Measurements from ENCODE around the gene AIFM2. TPM values are rescaled to one million over a fixed set of nuclear protein-coding genes. Genes with fewer than 3 reads are reported as not detected.
"Not testable (repeated sequence)": the region's sequence is repeated elsewhere in the genome, so short reads cannot be mapped to it uniquely, and the experiment has no call there.

Gene AIFM2
- 1 to 10 TPM; 2.1 to 3.0 TPM for total RNA-seq
- 6.7 to 11.5 reads per million in 2 donors for total RNA-seq

DNA sequence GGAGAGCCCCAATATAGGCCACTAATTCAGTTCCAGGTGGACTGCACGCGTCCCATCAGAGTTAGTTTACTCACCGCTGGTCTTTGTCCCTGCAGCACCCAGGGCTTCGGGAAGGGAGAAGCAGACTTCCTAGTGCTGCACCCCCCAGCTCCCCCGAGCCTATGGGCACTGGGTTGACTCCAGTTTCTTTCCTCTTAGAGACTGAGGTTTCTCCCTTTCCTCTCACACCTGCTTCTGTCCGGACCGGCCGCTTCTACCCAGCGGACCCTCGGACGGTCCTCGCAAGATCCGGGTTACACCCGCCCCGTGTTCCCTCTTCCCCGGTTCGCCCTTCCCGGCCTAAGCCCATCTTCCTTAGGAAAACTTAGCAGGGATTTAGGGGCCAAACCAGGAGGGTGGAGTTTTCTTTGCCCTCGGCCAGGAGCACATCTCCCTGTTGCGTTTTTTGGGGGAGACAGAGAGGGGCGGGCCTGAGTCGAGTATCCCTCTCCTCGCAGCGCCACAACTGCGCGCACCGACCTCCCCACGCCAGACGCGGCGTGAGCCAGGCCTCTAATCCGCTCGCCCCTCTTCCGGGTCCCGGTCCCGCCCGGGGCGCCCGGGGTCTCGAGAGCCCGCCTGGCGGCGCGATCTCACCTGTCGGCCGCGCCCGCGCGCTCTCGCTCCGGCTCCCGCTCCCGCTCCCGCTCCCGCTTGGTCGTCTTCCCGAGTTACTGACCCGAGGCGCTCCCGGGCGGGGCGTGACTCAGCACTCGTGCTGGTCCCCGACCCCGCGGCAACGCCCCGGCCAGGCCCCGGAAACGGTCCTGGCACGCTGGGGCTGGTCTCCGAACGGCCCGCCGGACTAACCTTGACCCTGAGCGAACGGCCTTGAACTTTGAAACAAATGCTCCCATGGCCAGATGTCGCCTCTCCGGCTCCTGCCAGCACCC, at the start of gene AIFM2:
Gene AIFM2, minus strand, starts transcription at position 728 of the 932 bp plus-strand sequence. CDS start 8,741 bp downstream, outside the sequence.
- H3K27ac Mint-ChIP-seq, result peak within 1 kb of the TSS; percentile 86
- H3K36me3 Mint-ChIP-seq (ENCODE audit: low read depth), result peaks cover 5% of the 10 kb centered on the region

GRCh38 chr10:70179209-70179608, 46.6 kb upstream of the AIFM2 start:
- DNase-seq; H3K4me1 Mint-ChIP-seq; H3K4me3 Mint-ChIP-seq; H3K36me3 Mint-ChIP-seq (ENCODE audit: low read depth); H3K9me3 ChIP-seq (ENCODE audit: control insufficient read depth, low read length, poor library complexity, severe bottlenecking); ATAC-seq; H3K27ac Mint-ChIP-seq: not testable (repeated sequence)
- peaks cover 17% of the 10 kb centered on the region for H3K27me3 Mint-ChIP-seq

More for the DNA sequence above, at the start of gene AIFM2:
- no peaks in the 10 kb centered on the region for H3K9me3 ChIP-seq (ENCODE audit: control insufficient read depth, low read length, poor library complexity, severe bottlenecking)
- Mint-ChIP-seq H3K27me3 (no peaks in the 10 kb centered on the region), H3K4me1 (peaks cover 9% of the 10 kb centered on the region), H3K4me3 (peak within 1 kb of the TSS; percentile 90)
- ATAC-seq, result peak; percentile 72
- DNase-seq, result peak in 2 of 3 donors; percentile 15 to 23

DNA sequence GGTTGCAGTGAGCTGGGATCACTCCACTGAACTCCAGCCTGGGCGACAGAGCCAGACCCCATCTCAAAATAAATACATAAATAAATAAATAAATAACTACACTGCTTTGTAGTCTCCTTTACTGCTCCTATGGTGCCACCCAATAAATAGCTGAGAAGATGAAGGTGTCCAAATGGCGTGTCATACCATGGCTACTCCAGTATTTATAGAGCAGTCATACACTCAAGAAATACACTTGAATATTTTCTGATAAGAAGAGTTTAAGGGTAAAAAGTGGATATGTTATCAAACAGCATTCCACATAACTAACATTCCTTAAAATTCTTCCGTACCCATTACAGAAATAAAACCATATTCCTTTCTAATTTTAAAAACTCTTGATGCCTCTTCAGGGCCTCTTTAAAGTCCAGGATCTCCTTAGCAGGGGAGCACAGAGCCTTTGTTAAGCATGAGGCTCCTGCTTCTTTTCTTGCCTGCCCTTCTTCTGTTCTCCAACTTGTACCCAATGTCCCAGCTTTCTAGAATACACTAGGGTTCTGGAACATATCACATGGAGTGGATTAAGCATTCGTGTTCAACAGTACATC, 45.6 kb upstream of the AIFM2 start:
- Mint-ChIP-seq H3K27me3 (peaks cover 16% of the 10 kb centered on the region), H3K36me3 (ENCODE audit: low read depth) (no peaks in the 10 kb centered on the region), H3K4me3 (no peak overlapping the region), H3K4me1 (peaks cover 12% of the 10 kb centered on the region), H3K27ac (no peak overlapping the region)
- no peaks in the 10 kb centered on the region for H3K9me3 ChIP-seq (ENCODE audit: control insufficient read depth, low read length, poor library complexity, severe bottlenecking)
- ATAC-seq (no peak), DNase-seq (no peak)

DNA sequence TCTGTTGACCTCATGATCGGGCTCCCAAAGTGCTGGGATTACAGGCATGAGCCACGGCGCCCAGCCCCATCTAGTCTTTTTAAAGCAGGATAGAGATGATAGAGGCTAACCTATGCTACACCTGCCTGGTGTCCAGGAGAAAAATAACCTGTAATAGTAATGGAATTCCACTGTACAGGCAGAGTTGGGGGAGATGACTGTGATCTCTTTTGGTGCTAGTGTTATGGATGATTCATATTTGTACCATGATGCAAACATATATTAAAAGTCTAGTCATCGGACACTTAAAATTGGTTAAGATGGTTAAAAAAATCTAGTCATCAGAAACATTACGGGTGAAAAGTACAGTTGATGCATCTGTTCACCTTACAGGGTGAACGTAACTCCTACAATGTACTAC, 43.8 kb upstream of the AIFM2 start:
- Mint-ChIP-seq H3K4me3 (no peak overlapping the region), H3K27me3 (peaks cover 11% of the 10 kb centered on the region), H3K27ac (no peak overlapping the region), H3K4me1 (peaks cover 15% of the 10 kb centered on the region), H3K36me3 (ENCODE audit: low read depth) (no peaks in the 10 kb centered on the region)
- DNase-seq (no peak), ATAC-seq (no peak)
- no peaks in the 10 kb centered on the region for H3K9me3 ChIP-seq (ENCODE audit: control insufficient read depth, low read length, poor library complexity, severe bottlenecking)

- no peak overlapping the region for H3K27ac Mint-ChIP-seq
- H3K36me3 Mint-ChIP-seq (ENCODE audit: low read depth), result no peaks in the 10 kb centered on the region
- H3K4me1 Mint-ChIP-seq, result peaks cover 15% of the 10 kb centered on the region
- no peak overlapping the region for H3K4me3 Mint-ChIP-seq
- DNase-seq (no peak), ATAC-seq (no peak)
- peaks cover 5% of the 10 kb centered on the region for H3K27me3 Mint-ChIP-seq
- H3K9me3 ChIP-seq (ENCODE audit: control insufficient read depth, low read length, poor library complexity, severe bottlenecking), result no peaks in the 10 kb centered on the region
These were observed 42.9 kb upstream of the AIFM2 start for GRCh38 chr10:70175516-70175915.

DNA sequence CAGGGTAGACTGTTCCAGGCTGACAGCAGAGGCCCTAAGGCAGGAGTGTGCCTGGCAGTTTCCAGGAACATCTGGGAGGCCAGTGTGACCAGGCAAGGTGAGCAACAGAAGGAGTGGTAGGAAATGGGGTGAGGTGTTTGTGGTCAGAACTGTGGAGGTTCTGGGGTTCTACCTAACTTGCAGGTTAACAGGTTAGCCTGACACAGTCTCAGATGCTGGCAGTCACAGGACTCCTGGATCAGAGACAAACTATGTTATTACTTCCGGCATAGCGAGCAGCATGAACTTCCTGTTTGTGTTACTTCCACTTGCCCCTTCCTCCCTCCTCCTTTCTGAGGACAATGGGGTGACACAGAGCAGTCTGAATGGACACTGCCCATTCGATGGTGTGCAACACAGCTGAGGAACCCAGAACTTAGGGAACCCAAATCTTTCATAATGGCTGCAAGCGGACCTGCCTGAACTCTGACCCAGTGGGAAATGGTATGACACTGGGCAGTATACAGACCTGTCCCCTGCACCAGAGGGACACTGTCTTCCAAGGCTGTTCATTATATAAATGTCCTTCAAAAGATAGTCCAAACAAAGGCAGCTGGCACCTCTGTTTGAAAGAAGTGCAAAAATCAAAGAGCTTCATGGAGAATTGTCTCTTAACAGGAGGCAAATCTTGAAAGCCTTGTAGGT, 41.6 kb upstream of the AIFM2 start:
- Mint-ChIP-seq H3K4me1 (peaks cover 19% of the 10 kb centered on the region), H3K4me3 (peak overlapping the region; percentile 73), H3K36me3 (ENCODE audit: low read depth) (no peaks in the 10 kb centered on the region), H3K27ac (peak overlapping the region; percentile 63), H3K27me3 (no peaks in the 10 kb centered on the region)
- H3K9me3 ChIP-seq (ENCODE audit: control insufficient read depth, low read length, poor library complexity, severe bottlenecking), result no peaks in the 10 kb centered on the region
- DNase-seq, result no peak
- ATAC-seq, result peak; percentile 8

DNA sequence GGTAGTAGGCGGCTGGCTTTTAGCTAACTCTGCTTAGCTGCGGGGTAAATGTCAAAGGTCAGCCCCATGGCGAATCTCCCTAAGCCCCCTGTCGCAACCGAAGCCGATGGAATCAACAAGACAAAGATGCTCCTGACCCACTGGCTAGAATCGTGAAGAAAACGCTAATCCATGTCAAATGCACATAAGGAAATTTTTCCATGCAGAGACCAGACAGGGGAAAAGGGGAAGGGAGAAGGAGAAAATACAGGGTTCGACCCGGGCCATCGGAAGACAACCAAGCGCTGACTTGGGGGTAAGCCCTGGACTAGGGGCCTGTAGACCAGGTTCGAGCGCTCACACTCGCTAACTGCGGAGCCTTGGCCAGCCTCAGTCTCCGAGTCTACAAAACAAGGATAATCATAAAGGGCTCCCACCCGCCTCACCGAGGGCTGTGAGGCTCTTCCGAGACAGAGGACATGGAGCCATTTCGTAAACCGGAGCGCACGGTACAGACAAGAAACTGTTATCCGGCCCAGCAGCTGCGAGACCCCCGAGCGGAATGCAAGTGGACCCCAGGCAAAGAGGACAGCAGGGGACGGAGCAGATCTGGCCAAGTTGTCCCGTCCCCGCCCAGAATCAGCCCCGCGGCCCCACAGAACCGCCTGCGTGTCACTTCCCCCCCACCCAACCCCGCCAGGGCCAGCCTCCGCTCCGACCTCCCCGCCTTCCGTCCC, 37.2 kb upstream of the AIFM2 start:
- no peaks in the 10 kb centered on the region for H3K9me3 ChIP-seq (ENCODE audit: control insufficient read depth, low read length, poor library complexity, severe bottlenecking)
- ATAC-seq (peak; percentile 27), DNase-seq (no peak)
- H3K27me3 Mint-ChIP-seq, result no peaks in the 10 kb centered on the region
- peak overlapping the region; percentile 96 for H3K4me3 Mint-ChIP-seq
- peaks cover 2% of the 10 kb centered on the region for H3K36me3 Mint-ChIP-seq (ENCODE audit: low read depth)
- H3K4me1 Mint-ChIP-seq, result peaks cover 38% of the 10 kb centered on the region
- H3K27ac Mint-ChIP-seq, result peak overlapping the region; percentile 97

DNA sequence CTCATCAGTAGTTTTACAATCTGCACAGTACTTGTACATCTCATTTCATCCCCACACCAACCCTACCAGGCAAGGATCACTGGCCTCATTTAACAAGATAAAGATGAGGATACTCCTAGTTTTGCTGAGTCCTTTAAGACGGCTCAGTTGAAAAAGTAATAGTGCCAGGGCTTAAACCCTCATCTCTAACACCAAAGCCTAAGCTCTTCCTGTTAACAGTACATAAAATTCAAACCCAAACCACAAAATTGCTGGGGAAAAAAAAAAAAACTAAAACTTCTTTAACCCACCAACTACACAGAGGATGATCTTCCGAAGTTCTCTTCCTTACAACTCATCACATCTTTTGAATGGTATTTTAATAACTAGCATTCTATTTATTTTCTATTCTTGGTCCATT, 36.4 kb upstream of the AIFM2 start:
- H3K27ac Mint-ChIP-seq, result peak overlapping the region; percentile 97
- no peaks in the 10 kb centered on the region for H3K27me3 Mint-ChIP-seq
- peak overlapping the region; percentile 96 for H3K4me3 Mint-ChIP-seq
- H3K36me3 Mint-ChIP-seq (ENCODE audit: low read depth), result peaks cover 2% of the 10 kb centered on the region
- H3K9me3 ChIP-seq (ENCODE audit: control insufficient read depth, low read length, poor library complexity, severe bottlenecking), result no peaks in the 10 kb centered on the region
- DNase-seq (no peak), ATAC-seq (peak; percentile 20)
- H3K4me1 Mint-ChIP-seq, result peaks cover 37% of the 10 kb centered on the region

GRCh38 chr10:70167246-70167645, 34.6 kb upstream of the AIFM2 start:
- Mint-ChIP-seq H3K27me3 (no peaks in the 10 kb centered on the region), H3K4me1 (peaks cover 45% of the 10 kb centered on the region), H3K27ac (no peak overlapping the region), H3K36me3 (ENCODE audit: low read depth) (peaks cover 2% of the 10 kb centered on the region), H3K4me3 (peak overlapping the region; percentile 58)
- no peak for ATAC-seq
- no peaks in the 10 kb centered on the region for H3K9me3 ChIP-seq (ENCODE audit: control insufficient read depth, low read length, poor library complexity, severe bottlenecking)
- DNase-seq, result no peak

DNA sequence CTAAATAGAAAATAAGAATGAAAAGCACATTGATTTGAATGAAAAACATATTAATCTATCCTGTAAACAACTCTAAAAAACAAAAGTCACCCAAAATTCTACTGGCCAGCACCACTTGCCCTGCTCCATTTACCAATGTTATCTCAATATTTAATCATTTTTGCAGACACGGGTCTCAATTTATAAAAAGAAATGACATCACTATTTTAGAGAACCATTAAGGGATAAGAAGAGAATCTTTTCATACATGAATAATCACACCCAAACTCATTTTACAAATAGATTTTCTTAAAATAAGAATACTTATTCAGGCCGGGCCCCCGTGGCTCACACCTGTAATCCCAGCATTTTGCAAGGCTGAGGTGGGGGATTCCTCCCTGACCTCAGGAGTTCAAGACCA, 33.8 kb upstream of the AIFM2 start:
- H3K4me3 Mint-ChIP-seq, result no peak overlapping the region

DNA sequence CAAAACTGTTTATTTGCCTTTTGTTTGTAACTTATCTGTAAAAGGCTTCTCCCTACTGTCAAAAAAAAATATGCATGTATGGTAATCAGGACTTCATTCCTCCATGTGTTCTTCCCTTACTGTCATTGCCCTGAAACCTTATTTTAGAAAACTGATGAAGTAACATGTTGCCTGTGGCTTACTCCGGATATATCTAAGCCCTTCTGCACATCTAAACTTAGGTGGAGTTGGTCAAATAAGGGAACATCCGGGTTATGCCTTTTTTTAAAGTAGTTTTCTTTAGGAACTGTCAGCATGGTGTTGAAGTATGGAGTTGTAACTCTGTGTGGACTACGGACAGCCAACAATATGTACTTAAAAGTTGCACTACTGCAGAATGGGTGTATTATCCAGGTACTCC, 31.5 kb upstream of the AIFM2 start:
- DNase-seq, result no peak
- no peaks in the 10 kb centered on the region for H3K9me3 ChIP-seq (ENCODE audit: control insufficient read depth, low read length, poor library complexity, severe bottlenecking)
- H3K27ac Mint-ChIP-seq, result no peak overlapping the region
- ATAC-seq, result no peak
- no peaks in the 10 kb centered on the region for H3K27me3 Mint-ChIP-seq
- H3K36me3 Mint-ChIP-seq (ENCODE audit: low read depth), result peaks cover 2% of the 10 kb centered on the region
- peaks cover 48% of the 10 kb centered on the region for H3K4me1 Mint-ChIP-seq
- H3K4me3 Mint-ChIP-seq, result no peak overlapping the region

More for the DNA sequence above, 33.8 kb upstream of the AIFM2 start:
- ATAC-seq (no peak), DNase-seq (no peak)
- no peak overlapping the region for H3K27ac Mint-ChIP-seq
- peaks cover 52% of the 10 kb centered on the region for H3K4me1 Mint-ChIP-seq
- no peaks in the 10 kb centered on the region for H3K9me3 ChIP-seq (ENCODE audit: control insufficient read depth, low read length, poor library complexity, severe bottlenecking)
- H3K36me3 Mint-ChIP-seq (ENCODE audit: low read depth), result peaks cover 2% of the 10 kb centered on the region
- no peaks in the 10 kb centered on the region for H3K27me3 Mint-ChIP-seq

DNA sequence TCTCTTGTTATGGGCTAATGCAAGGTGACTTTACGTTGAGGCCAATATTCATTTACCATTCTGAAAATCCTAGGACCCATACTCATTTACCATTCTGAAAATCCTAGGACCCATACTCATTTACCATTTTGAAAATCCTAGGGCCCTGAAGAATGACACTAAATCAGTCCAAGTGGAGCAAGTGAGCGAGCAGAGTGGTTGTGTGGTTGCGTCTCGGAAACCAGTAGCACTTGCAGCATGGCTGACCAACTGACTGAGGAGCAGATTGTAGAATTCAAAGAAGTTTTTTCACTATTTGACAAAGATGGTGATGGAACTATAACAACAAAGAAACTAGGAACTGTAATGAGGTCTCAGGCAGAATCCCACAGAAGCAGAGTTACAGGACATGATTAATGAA, 30.8 kb upstream of the AIFM2 start:
- no peaks in the 10 kb centered on the region for H3K9me3 ChIP-seq (ENCODE audit: control insufficient read depth, low read length, poor library complexity, severe bottlenecking)
- Mint-ChIP-seq H3K4me3 (peak overlapping the region; percentile 82), H3K36me3 (ENCODE audit: low read depth) (peaks cover 2% of the 10 kb centered on the region), H3K27ac (peak overlapping the region; percentile 37), H3K4me1 (peaks cover 42% of the 10 kb centered on the region), H3K27me3 (no peaks in the 10 kb centered on the region)
- no peak for DNase-seq
- no peak for ATAC-seq

GRCh38 chr10:70162892-70163201, 30.2 kb upstream of the AIFM2 start:
- Mint-ChIP-seq H3K36me3 (ENCODE audit: low read depth) (peaks cover 2% of the 10 kb centered on the region), H3K4me3 (peak overlapping the region; percentile 82), H3K27ac (peak overlapping the region; percentile 37), H3K27me3 (no peaks in the 10 kb centered on the region), H3K4me1 (peaks cover 37% of the 10 kb centered on the region)
- ATAC-seq (peak; percentile 81), DNase-seq (no peak)
- H3K9me3 ChIP-seq (ENCODE audit: control insufficient read depth, low read length, poor library complexity, severe bottlenecking), result no peaks in the 10 kb centered on the region
